GM19240 (cell line): ENCODE data around the gene IGLL1.
"Not testable (repeated sequence)": the region's sequence is repeated elsewhere in the genome, so short reads cannot be mapped to it uniquely, and the experiment has no call there.

Experiments
- DNase-seq: peaks from one replicate; pipeline ENCODE4 v3.0.0; 2011; ENCODE audit warnings: low spot score; ENCODE audit not compliant: insufficient read length

Gene IGLL1

DNA sequence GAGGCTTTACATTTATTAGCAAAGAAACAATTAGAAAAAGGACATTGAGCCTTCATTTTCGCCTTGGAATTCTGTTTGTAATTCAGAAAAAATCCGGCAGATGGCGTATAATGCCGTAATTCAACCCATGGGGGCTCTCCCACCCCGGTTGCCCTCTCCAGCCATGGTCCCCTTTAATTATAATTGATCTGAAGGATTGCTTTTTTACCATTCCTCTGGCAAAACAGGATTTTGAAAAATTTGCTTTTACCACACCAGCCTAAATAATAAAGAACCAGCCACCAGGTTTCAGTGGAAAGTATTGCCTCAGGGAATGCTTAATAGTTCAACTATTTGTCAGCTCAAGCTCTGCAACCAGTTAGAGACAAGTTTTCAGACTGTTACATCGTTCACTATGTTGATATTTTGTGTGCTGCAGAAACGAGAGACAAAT is 38.2 kb downstream of the IGLL1 start:
- DNase-seq = not testable (repeated sequence)

DNA sequence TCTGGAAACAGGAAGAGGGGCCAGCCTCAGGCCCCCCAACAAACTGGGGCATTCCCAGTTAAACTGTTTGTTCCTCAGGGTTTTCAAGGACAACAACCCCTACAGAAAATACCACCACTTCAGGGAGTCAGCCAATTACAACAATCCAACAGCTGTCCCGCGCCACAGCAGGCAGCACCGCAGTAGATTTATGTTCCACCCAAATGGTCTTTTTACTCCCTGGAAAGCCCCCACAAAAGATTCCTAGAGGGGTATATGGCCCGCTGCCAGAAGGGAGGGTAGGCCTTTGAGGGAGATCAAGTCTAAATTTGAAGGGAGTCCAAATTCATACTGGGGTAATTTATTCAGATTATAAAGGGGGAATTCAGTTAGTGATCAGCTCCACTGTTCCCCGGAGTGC is 39.3 kb downstream of the IGLL1 start:
- DNase-seq = not testable (repeated sequence)

- not testable (repeated sequence) for DNase-seq
Observed at GRCh38 chr22:23539839-23540198, 40.3 kb downstream of the IGLL1 start.

- peak; percentile 71 for DNase-seq
Observed at GRCh38 chr22:23539135-23539838, 40.8 kb downstream of the IGLL1 start.

- not testable (repeated sequence) for DNase-seq
Observed at GRCh38 chr22:23538696-23539030, 41.4 kb downstream of the IGLL1 start.

DNA sequence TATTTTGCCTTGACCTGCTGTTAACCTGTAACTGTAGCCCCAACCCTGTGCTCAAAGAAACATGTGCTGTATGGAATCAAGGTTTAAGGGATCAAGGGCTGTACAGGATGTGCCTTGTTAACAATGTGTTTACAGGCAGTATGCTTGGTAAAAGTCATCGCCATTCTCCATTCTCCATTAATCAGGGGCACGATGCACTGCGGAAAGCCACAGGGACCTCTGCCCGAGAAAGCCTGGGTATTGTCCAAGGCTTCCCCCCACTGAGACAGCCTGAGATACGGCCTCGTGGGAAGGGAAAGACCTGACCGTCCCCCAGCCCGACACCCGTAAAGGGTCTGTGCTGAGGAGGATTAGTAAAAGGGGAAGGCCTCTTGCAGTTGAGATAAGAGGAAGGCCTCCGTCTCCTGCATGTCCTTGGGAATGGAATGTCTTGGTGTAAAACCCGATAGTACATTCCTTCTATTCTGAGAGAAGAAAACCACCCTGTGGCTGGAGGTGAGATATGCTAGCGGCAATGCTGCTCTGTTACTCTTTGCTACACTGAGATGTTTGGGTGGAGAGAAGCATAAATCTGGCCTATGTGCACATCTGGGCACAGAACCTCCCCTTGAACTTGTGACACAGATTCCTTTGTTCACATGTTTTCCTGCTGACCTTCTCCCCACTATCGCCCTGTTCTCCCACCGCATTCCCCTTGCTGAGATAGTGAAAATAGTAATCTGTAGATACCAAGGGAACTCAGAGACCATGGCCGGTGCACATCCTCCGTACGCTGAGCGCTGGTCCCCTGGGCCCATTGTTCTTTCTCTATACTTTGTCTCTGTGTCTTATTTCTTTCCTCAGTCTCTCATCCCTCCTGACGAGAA is 42.0 kb downstream of the IGLL1 start:
- not testable (repeated sequence) for DNase-seq

DNA sequence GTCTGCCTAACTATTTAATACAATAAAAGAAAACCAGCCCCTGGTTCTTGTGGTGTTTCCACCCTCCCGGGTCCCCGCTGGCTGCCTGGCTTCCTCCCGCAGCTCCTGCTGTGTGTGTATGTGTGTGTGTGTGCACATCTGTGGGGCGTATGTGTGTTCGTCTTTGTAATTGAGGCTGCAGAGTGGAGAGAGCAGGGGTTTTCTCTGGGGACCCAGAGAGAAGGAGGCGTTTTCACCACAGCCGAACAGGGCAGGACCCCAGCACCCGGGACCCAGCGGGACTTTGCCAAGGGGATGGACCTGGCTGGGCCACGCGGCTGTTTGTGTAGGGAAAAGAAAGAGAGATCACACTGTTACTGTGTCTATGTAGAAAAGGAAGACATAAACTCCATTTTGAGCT is 42.7 kb downstream of the IGLL1 start:
- DNase-seq = no peak

DNA sequence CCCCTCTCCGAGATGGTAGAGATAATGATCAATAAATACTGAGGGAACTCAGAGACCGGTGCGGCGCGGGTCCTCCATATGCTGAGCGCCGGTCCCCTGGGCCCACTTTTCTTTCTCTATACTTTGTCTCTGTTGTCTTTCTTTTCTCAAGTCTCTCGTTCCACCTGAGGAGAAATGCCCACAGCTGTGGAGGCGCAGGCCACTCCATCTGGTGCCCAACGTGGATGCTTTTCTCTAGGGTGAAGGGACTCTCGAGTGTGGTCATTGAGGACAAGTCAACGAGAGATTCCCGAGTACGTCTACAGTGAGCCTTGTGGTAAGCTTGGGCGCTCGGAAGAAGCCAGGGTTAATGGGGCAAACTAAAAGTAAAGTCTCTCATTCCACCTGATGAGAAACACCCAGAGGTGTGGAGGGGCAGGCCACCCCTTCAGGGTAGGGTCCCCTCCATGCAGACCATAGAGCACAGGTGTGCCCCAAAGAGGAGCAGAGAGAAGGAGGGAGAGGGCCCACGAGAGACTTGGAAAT is 43.2 kb downstream of the IGLL1 start:
- no peak for DNase-seq

- DNase-seq = not testable (repeated sequence)
Observed at GRCh38 chr22:23535790-23536661, 44.1 kb downstream of the IGLL1 start.

GRCh38 chr22:23534851-23535717 is 45.0 kb downstream of the IGLL1 start:
- no peak for DNase-seq

- DNase-seq = no peak
Observed at GRCh38 chr22:23534201-23534850, 45.8 kb downstream of the IGLL1 start.

- no peak for DNase-seq
Observed at GRCh38 chr22:23533771-23534191, 46.3 kb downstream of the IGLL1 start.

GRCh38 chr22:23533328-23533762 is 46.7 kb downstream of the IGLL1 start:
- DNase-seq = no peak

DNA sequence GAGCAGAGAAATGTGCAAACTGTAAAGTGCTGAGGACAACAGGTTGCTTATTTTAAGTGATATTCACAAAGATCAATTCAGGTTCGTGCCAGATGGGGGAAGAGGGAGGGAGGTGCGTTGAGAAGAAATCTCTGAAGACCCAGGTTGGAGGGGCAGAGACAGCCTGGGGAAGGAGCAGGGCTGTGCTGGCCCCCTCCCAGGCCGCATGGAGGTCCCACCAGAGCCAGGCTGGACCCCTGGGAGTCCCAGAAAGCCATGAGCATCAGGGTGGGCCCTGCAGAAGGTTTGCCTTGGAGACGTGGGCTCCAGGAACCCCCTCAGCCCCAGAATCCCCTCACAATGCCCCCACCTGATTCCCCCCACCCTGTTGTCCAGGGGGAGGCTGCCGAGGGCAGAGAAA is 47.4 kb downstream of the IGLL1 start:
- DNase-seq = no peak

GRCh38 chr22:23531966-23532705 is 48.0 kb downstream of the IGLL1 start:
- no peak for DNase-seq

- no peak for DNase-seq
Observed at GRCh38 chr22:23531283-23531956, 48.7 kb downstream of the IGLL1 start.

DNA sequence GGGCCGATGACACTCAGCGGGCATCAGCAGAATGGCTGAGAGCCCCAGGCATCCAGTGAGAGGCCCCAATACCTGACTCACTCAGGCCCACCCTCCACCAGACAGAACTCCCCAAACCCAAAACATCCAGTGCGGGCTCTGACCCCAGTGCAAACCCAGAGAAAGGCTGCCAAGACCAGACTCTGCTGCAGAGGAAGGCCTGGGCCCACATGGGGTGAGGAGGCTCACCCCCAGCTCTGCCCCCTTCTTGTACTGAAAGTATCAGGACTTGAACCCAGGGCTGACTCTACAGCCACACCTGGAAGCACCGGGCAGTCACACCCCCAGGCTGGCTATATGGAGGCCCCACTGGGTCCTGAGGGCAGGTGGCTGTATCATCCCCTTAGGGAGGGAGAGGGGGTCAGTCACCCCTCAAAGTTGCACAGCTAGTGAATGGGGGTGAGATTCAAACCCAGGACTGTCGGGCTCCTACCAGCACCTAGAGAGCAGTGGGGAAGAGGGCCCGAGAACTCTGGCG is 49.3 kb downstream of the IGLL1 start:
- DNase-seq = no peak

GRCh38 chr22:23530106-23530505 is 50.0 kb downstream of the IGLL1 start:
- DNase-seq = no peak
